Ovary (tissue), 3 donors: ENCODE measurements around the gene GPS1.

ENCODE experiments used
- POLR2A ChIP-seq: fragments of 450-650 bp; IDR thresholded peaks from one replicate; pipeline ENCODE4 v1.6.1; 2017; ENCODE audit warnings: antibody characterized with exemption, mild to moderate bottlenecking, moderate library complexity
- TF ChIP-seq, protein P1 (sequence below), 3 donors: fragments of 450-650 bp in 2 of 3; fragments of 200-600 bp in 1 of 3; IDR thresholded peaks; one replicate each; pipeline versions ENCODE4 v1.5.1 to v1.8.0; 2016 to 2022; ENCODE audit warnings: antibody characterized with exemption in 3 of 3, mild to moderate bottlenecking in 1 of 3
- donor health status: DM: no; HTN: no; CAD: no.

DNA sequence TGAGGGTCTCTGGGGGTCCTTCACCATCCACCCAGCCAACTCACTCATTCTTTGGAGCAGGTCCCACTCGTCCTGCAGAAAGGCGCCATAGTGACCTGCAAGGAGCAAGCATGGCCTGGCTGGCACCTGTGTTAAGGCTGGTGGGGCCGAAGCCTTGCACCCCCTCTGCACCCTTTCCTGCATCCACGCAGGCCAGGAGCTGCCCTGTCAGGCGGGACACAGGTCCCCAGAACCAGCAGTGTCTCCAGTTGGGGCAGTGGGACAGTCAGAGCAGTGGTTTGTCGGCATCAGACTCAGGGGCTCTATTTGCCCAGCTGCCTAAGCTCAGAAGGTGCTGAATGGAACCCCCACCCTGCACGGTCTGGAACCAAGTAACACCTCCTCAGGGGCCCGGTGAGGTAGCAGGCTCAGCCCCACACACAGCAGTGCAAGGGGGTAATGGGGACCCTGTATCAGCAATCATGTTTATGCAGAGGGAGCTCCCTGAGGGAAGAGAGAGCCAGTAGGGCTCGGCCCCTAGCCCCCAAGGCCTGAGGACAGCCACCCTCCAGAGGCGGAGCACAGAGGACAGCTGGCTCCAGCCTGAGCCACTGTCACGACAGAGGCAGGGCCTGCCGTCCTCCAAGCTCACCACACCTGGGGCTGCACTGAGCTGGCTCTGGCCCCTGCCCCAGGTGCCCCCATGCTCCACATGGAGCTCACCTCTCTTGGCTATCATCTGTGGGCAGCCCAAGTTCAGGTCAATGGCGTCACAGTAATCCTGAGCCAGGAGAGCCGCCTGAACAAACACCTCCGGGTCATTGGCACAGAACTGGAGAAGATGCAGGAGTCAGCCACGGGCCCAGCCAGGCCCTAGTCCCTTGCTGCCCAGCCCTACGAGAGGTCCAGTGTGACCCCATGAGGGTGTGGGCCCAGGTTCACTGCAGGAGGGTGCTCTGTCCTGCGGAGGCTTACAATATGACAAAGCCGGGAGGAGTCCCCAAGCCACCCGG, 12.0 kb downstream of the GPS1 start:
- TF ChIP-seq POLR2A: no peak
- TF ChIP-seq, protein P1, sequence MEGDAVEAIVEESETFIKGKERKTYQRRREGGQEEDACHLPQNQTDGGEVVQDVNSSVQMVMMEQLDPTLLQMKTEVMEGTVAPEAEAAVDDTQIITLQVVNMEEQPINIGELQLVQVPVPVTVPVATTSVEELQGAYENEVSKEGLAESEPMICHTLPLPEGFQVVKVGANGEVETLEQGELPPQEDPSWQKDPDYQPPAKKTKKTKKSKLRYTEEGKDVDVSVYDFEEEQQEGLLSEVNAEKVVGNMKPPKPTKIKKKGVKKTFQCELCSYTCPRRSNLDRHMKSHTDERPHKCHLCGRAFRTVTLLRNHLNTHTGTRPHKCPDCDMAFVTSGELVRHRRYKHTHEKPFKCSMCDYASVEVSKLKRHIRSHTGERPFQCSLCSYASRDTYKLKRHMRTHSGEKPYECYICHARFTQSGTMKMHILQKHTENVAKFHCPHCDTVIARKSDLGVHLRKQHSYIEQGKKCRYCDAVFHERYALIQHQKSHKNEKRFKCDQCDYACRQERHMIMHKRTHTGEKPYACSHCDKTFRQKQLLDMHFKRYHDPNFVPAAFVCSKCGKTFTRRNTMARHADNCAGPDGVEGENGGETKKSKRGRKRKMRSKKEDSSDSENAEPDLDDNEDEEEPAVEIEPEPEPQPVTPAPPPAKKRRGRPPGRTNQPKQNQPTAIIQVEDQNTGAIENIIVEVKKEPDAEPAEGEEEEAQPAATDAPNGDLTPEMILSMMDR (IDR thresholded peaks at IDR 0.05): no peak
